H1 (cell line): ENCODE data around the gene SPOCK3. TPM values are rescaled to one million over a fixed set of nuclear protein-coding genes. Genes with fewer than 3 reads are reported as not detected.

ENCODE experiments used
- CTCF ChIA-PET: fragments of 300-600 bp; sonication (Branson Sonifier 250); formaldehyde crosslinking; loops from one replicate; lab custom pipeline; 2021; ENCODE audit not compliant: partially characterized antibody; lab: Charles Lee
- POLR2A ChIA-PET: fragments of 300-600 bp; sonication (Branson Sonifier 250); formaldehyde crosslinking; loops from one replicate; lab custom pipeline; 2021; ENCODE audit warnings: inconsistent platforms; ENCODE audit not compliant: partially characterized antibody; lab: Charles Lee
- DNase-seq, 2 experiments: peaks; one replicate each; pipeline versions ENCODE4 v3.0.0 to v3.0.0-alpha.2; 2010 to 2022; ENCODE audit warnings: low spot score in 2 of 2, low read depth in 1 of 2, mixed read lengths in 1 of 2
- FAIRE-seq: peaks from 2 replicates; lab custom pipeline; 2011; peaks lifted over from hg19 to GRCh38; lab: Jason Lieb, UNC
- H2AFZ ChIP-seq: 2 replicates; pipeline ENCODE4 v1.8.1; 2012; ENCODE audit warnings: low read length, inconsistent platforms
- H2AK5ac ChIP-seq: 2 replicates; pipeline ENCODE4 v1.6.1; 2013; ENCODE audit warnings: low read depth, low read length
- H2BK120ac ChIP-seq: replicated peaks from 2 replicates; pipeline ENCODE3; 2013; ENCODE audit warnings: low read depth, low read length, inconsistent platforms
- H2BK12ac ChIP-seq: 2 replicates; pipeline ENCODE4 v1.6.1; 2013; ENCODE audit warnings: low read depth, low read length
- H2BK15ac ChIP-seq: 2 replicates; pipeline ENCODE4 v1.6.1; 2013; ENCODE audit warnings: low read length
- H2BK20ac ChIP-seq: 2 replicates; pipeline ENCODE4 v1.6.1; 2013; ENCODE audit warnings: low read length
- H2BK5ac ChIP-seq: 2 replicates; pipeline ENCODE4 v1.6.1; 2013; ENCODE audit warnings: low read depth, low read length
- H3K14ac ChIP-seq: 2 replicates; pipeline ENCODE4 v1.6.1; 2013; ENCODE audit warnings: inconsistent platforms; ENCODE audit not compliant: insufficient read length
- H3K18ac ChIP-seq: 2 replicates; pipeline ENCODE4 v1.6.1; 2013; ENCODE audit warnings: low read length; ENCODE audit errors: extremely low read depth
- H3K23ac ChIP-seq: 2 replicates; pipeline ENCODE4 v1.6.1; 2013; ENCODE audit warnings: inconsistent platforms; ENCODE audit not compliant: insufficient read length
- H3K23me2 ChIP-seq: 2 replicates; pipeline ENCODE4 v1.6.1; 2013; ENCODE audit warnings: low read depth, low read length
- H3K27ac ChIP-seq: 2 replicates; pipeline ENCODE4 v1.6.1; 2011; ENCODE audit warnings: low read depth, low read length, inconsistent platforms
- H3K27me3 ChIP-seq, 4 experiments: replicated peaks in 1 of 4; 1 replicate in 1 of 4; 2 replicates in 3 of 4; pipeline versions ENCODE4 v1.6.1 to v1.8.1; 2011 to 2013; ENCODE audit warnings: low read length in 3 of 4, mild to moderate bottlenecking in 3 of 4, inconsistent platforms in 2 of 4, mixed read lengths in 2 of 4, moderate library complexity in 1 of 4; ENCODE audit not compliant: control insufficient read depth in 3 of 4, insufficient read depth in 3 of 4; ENCODE audit errors: extremely low read depth in 1 of 4
- H3K36me3 ChIP-seq, 4 experiments: 2 replicates each; pipeline versions ENCODE4 v1.6.1 to v1.8.1; 2011 to 2013; ENCODE audit warnings: mild to moderate bottlenecking in 4 of 4, low read length in 3 of 4, moderate library complexity in 2 of 4, control low read depth in 1 of 4, inconsistent platforms in 1 of 4; ENCODE audit not compliant: insufficient read depth in 4 of 4, control insufficient read depth in 2 of 4
- H3K4ac ChIP-seq: replicated peaks from 2 replicates; pipeline ENCODE3; 2013; ENCODE audit warnings: low read length, low read depth, mixed read lengths, inconsistent platforms; ENCODE audit not compliant: insufficient read length
- H3K4me1 ChIP-seq, 4 experiments: replicated peaks in 1 of 4; 1 replicate in 1 of 4; 2 replicates in 3 of 4; pipeline versions ENCODE4 v1.6.1 to v1.8.1; 2011 to 2013; ENCODE audit warnings: low read length in 3 of 4, inconsistent platforms in 2 of 4, mixed read lengths in 1 of 4; ENCODE audit not compliant: insufficient read depth in 4 of 4, control insufficient read depth in 3 of 4
- H3K4me2 ChIP-seq, 2 experiments: 2 replicates each; pipeline versions ENCODE4 v1.6.1 to v1.8.1; 2011 to 2013; ENCODE audit warnings: low read depth in 2 of 2, low read length in 2 of 2, control low read depth in 1 of 2, inconsistent platforms in 1 of 2, mild to moderate bottlenecking in 1 of 2; ENCODE audit not compliant: insufficient read depth in 1 of 2
- H3K4me3 ChIP-seq, 4 experiments: fragments of 200-600, 300-600 bp in 1 of 4; sonication (generic), shearing (Covaris generic), sonication (Bioruptor Twin) in 1 of 4; 2 replicates each; pipeline versions ENCODE4 v1.5.1 to v1.8.1; 2011 to 2016; ENCODE audit warnings: low read length in 4 of 4, low read depth in 3 of 4, control low read depth in 2 of 4, inconsistent platforms in 2 of 4, mild to moderate bottlenecking in 2 of 4, mixed read lengths in 1 of 4, moderate library complexity in 1 of 4; ENCODE audit not compliant: insufficient read depth in 2 of 4; ENCODE audit errors: extremely low read depth in 1 of 4
- H3K56ac ChIP-seq: replicated peaks from 2 replicates; pipeline ENCODE3; 2013; ENCODE audit warnings: low read depth, mild to moderate bottlenecking, mixed read lengths, low read length, inconsistent platforms; ENCODE audit not compliant: insufficient read length
- H3K79me1 ChIP-seq: 2 replicates; pipeline ENCODE4 v1.6.1; 2013; ENCODE audit warnings: low read depth, low read length, control low read depth
- H3K79me2 ChIP-seq, 2 experiments: 2 replicates each; pipeline versions ENCODE4 v1.6.1 to v1.8.1; 2012 to 2013; ENCODE audit warnings: low read length in 2 of 2, mild to moderate bottlenecking in 2 of 2, inconsistent platforms in 1 of 2; ENCODE audit not compliant: insufficient read depth in 2 of 2, control insufficient read depth in 1 of 2
- H3K9ac ChIP-seq, 4 experiments: replicated peaks in 1 of 4; 1 replicate in 1 of 4; 2 replicates in 3 of 4; pipeline versions ENCODE4 v1.6.1 to v1.8.1; 2011 to 2013; ENCODE audit warnings: low read depth in 3 of 4, low read length in 3 of 4, control low read depth in 2 of 4, mild to moderate bottlenecking in 2 of 4, moderate library complexity in 2 of 4, inconsistent platforms in 1 of 4; ENCODE audit errors: extremely low read depth in 1 of 4
- H3K9me3 ChIP-seq, 2 experiments: 2 replicates each; pipeline versions ENCODE4 v1.6.1 to v1.8.1; 2012 to 2013; ENCODE audit warnings: mild to moderate bottlenecking in 2 of 2, moderate library complexity in 2 of 2, control low read depth in 1 of 2, inconsistent platforms in 1 of 2, low read depth in 1 of 2, low read length in 1 of 2, mixed read lengths in 1 of 2; ENCODE audit not compliant: insufficient read depth in 2 of 2
- H4K20me1 ChIP-seq, 2 experiments: replicated peaks in 1 of 2; 2 replicates each; pipeline versions ENCODE3 to v1.8.1; 2011 to 2013; ENCODE audit warnings: inconsistent platforms in 2 of 2, low read length in 2 of 2, mild to moderate bottlenecking in 1 of 2; ENCODE audit not compliant: insufficient read depth in 2 of 2, control insufficient read depth in 1 of 2
- H4K5ac ChIP-seq: 2 replicates; pipeline ENCODE4 v1.6.1; 2013; ENCODE audit warnings: low read length, low read depth, mixed read lengths, inconsistent platforms; ENCODE audit not compliant: insufficient read length
- H4K8ac ChIP-seq: 2 replicates; pipeline ENCODE4 v1.8.0; 2013; ENCODE audit warnings: mild to moderate bottlenecking, moderate library complexity, low read length, inconsistent platforms; ENCODE audit not compliant: insufficient read depth; ENCODE audit errors: extremely low read depth
- H4K91ac ChIP-seq: replicated peaks from 2 replicates; pipeline ENCODE3; 2013; ENCODE audit warnings: low read length, mixed read lengths, inconsistent platforms; ENCODE audit not compliant: insufficient read length
- CHD1 ChIP-seq: IDR thresholded peaks from 2 replicates; pipeline ENCODE4 v1.6.1; 2012; ENCODE audit warnings: low read depth, low read length, improper control_type of control experiment
- CREB1 ChIP-seq: IDR thresholded peaks from 2 replicates; pipeline ENCODE4 v1.6.1; 2012; ENCODE audit warnings: inconsistent platforms
- JUN ChIP-seq: IDR thresholded peaks from 2 replicates; pipeline ENCODE4 v1.6.1; 2011; ENCODE audit warnings: low read depth, mild to moderate bottlenecking, improper control_type of control experiment, low read length
- MAFK ChIP-seq: IDR thresholded peaks from 2 replicates; pipeline ENCODE4 v1.6.1; 2012; ENCODE audit warnings: low read depth, mild to moderate bottlenecking, improper control_type of control experiment, low read length
- NRF1 ChIP-seq: IDR thresholded peaks from 2 replicates; pipeline ENCODE4 v1.6.1; 2011; ENCODE audit warnings: mild to moderate bottlenecking, low read depth, low read length, improper control_type of control experiment
- POU5F1 ChIP-seq: IDR thresholded peaks from 2 replicates; pipeline ENCODE4 v1.6.1; 2011; ENCODE audit warnings: low read depth, mild to moderate bottlenecking, low read length, moderate library complexity
- RAD21 ChIP-seq, 2 experiments: IDR thresholded peaks in 1 of 2; conservative IDR thresholded peaks in 1 of 2; 2 replicates each; pipeline ENCODE4 v1.6.1; 2011; ENCODE audit warnings: low read depth in 2 of 2, low read length in 2 of 2, improper control_type of control experiment in 1 of 2, inconsistent platforms in 1 of 2, mild to moderate bottlenecking in 1 of 2, moderate library complexity in 1 of 2
- RFX5 ChIP-seq: IDR thresholded peaks from 2 replicates; pipeline ENCODE4 v1.6.1; 2011; ENCODE audit warnings: low read depth, low read length, improper control_type of control experiment, borderline replicate concordance
- SP1 ChIP-seq: IDR thresholded peaks from 2 replicates; pipeline ENCODE4 v1.6.1; 2011; ENCODE audit warnings: low read depth, low read length
- SP2 ChIP-seq: IDR thresholded peaks from 2 replicates; pipeline ENCODE4 v1.6.1; 2012; ENCODE audit warnings: mild to moderate bottlenecking, low read length, inconsistent platforms
- SP4 ChIP-seq: IDR thresholded peaks from 2 replicates; pipeline ENCODE4 v1.6.1; 2012; ENCODE audit warnings: low read length, inconsistent platforms
- TCF12 ChIP-seq: IDR thresholded peaks from 2 replicates; pipeline ENCODE4 v1.6.1; 2011; ENCODE audit warnings: low read depth, mild to moderate bottlenecking, low read length
- USF2 ChIP-seq: IDR thresholded peaks from 2 replicates; pipeline ENCODE4 v1.6.1; 2011; ENCODE audit warnings: low read length, improper control_type of control experiment
- WGBS, 2 experiments: shearing (Covaris generic) in 1 of 2; methylation state at CpG; one replicate each; pipeline versions ENCODE4 v1.1.6 to v1.1.7; 2013 to 2015; ENCODE audit warnings: low lambda C conversion rate in 2 of 2, mixed read lengths in 2 of 2, inconsistent platforms in 1 of 2, low coverage in 1 of 2, missing lambda C conversion rate in 1 of 2; ENCODE audit not compliant: insufficient replicate concordance in 2 of 2, insufficient coverage in 1 of 2, insufficient read length in 1 of 2; ENCODE audit errors: extremely low coverage in 1 of 2, missing lambda C conversion rate in 1 of 2; 5-methylcytosine and 5-hydroxymethylcytosine counted together
- polyA plus RNA-seq, 7 experiments: library from polyadenylated mRNA; depleted of rRNA in 3 of 7; stranded (reverse) in 5 of 7; unstranded in 2 of 7; fragments of >200 nt in 5 of 7; fragments of 200-250 nt in 2 of 7; gene quantifications; 1 replicate in 5 of 7; 2 replicates in 1 of 7; 4 replicates in 1 of 7; pipeline versions ENCODE4 v1.2.1 to v1.2.3, GENCODE V29; 2011 to 2013; ENCODE audit warnings: missing spikeins in 2 of 7, mixed read lengths in 2 of 7
- total RNA-seq: library from RNA; stranded (reverse); fragmentation: NEBNext Ultra II Directional; extraction: Animal tissue kit (Norgen Biotek cat#: 25700); gene quantifications from 2 replicates; pipeline ENCODE4 v1.2.1, GENCODE V29; 2021

SPOCK3 gene
- total and polyA plus RNA-seq, 2 of the 8 experiments (the other 6 are each of a cell fraction or from before 2014, with no cell fraction given): 0.14 to 0.60 TPM

- Histone ChIP-seq H3K4me1 (no peaks in the 10 kb centered on the region), H3K4me2 (no peak overlapping the region), H2BK20ac (no peak overlapping the region), H3K9ac (no peak overlapping the region), H3K4me3 (no peak overlapping the region), H4K8ac (no peak overlapping the region), H3K27ac (no peak overlapping the region), H2AFZ (no peak overlapping the region), H3K9me3 (no peaks in the 10 kb centered on the region), H2BK5ac (no peak overlapping the region), H3K23ac (no peak overlapping the region), H2BK120ac (no peak overlapping the region), H3K4ac (no peak overlapping the region), H2AK5ac (no peak overlapping the region), H3K23me2 (no peaks in the 10 kb centered on the region), H3K36me3 (no peaks in the 10 kb centered on the region), H4K91ac (no peak overlapping the region), H4K20me1 (no peaks in the 10 kb centered on the region), H3K79me2 (no peaks in the 10 kb centered on the region), H2BK15ac (no peak overlapping the region), H3K18ac (no peak overlapping the region), H3K56ac (no peak overlapping the region), H3K79me1 (no peaks in the 10 kb centered on the region), H4K5ac (no peak overlapping the region), H2BK12ac (no peak overlapping the region), H3K14ac (no peak overlapping the region), H3K27me3 (no peaks in the 10 kb centered on the region; a peak in 1 of 7 replicates)
- POLR2A ChIA-PET: no interaction called here
- TF ChIP-seq CHD1 (no peak), RAD21 (IDR thresholded peaks at IDR 0.05 in 1 of 2, conservative IDR thresholded peaks at IDR 0.05 in 1 of 2; ENCODE audit: low read depth in 2 of 2, low read length in 2 of 2) (no peak), SP1 (no peak), SP2 (no peak), MAFK (no peak), RFX5 (no peak), CREB1 (no peak), POU5F1 (no peak), NRF1 (no peak), JUN (no peak), USF2 (no peak), SP4 (no peak), TCF12 (no peak)
- WGBS, 2 experiments: 88% methylated on average over 2 of the region's 2 CpGs; no CpG with 5 or more reads in 1 of the 2 experiments
- FAIRE-seq (no peak), DNase-seq (no peak)
- CTCF ChIA-PET: no interaction called here
Measured at GRCh38 chr4:167119392-167119791, 114.9 kb downstream of the SPOCK3 start.
